Dendritic cell treated with granulocyte-macrophage colony-stimulating factor and Interleukin-4, amounts not matched to agents 40 ng/mL and 50 ng/mL, for 4 days (primary cell): ENCODE data around the gene ARHGEF19.
"Not testable (repeated sequence)": the region's sequence is repeated elsewhere in the genome, so short reads cannot be mapped to it uniquely, and the experiment has no call there.

Experiments used
- H3K27ac Mint-ChIP-seq: one replicate; pipeline ENCODE4 v1.8.0; 2022; ENCODE audit warnings: mild to moderate bottlenecking, mixed read lengths
- H3K27me3 Mint-ChIP-seq: one replicate; pipeline ENCODE4 v1.8.0; 2022; ENCODE audit warnings: mild to moderate bottlenecking, mixed read lengths
- H3K36me3 Mint-ChIP-seq: one replicate; pipeline ENCODE4 v1.8.0; 2022; ENCODE audit warnings: low read depth, mixed read lengths
- H3K4me1 Mint-ChIP-seq: one replicate; pipeline ENCODE4 v1.8.0; 2022; ENCODE audit warnings: low read depth, mixed read lengths
- H3K4me3 Mint-ChIP-seq: one replicate; pipeline ENCODE4 v1.8.0; 2022; ENCODE audit warnings: mild to moderate bottlenecking, moderate library complexity, mixed read lengths
- H3K9me3 Mint-ChIP-seq: one replicate; pipeline ENCODE4 v1.8.0; 2022; ENCODE audit warnings: mixed read lengths
- intact Hi-C: fragments of 100-400 bp; cut with micrococcal nuclease; formaldehyde crosslinking; loops from one replicate; pipeline ENCODE4 v1.15.0; 2022

ARHGEF19 gene

DNA sequence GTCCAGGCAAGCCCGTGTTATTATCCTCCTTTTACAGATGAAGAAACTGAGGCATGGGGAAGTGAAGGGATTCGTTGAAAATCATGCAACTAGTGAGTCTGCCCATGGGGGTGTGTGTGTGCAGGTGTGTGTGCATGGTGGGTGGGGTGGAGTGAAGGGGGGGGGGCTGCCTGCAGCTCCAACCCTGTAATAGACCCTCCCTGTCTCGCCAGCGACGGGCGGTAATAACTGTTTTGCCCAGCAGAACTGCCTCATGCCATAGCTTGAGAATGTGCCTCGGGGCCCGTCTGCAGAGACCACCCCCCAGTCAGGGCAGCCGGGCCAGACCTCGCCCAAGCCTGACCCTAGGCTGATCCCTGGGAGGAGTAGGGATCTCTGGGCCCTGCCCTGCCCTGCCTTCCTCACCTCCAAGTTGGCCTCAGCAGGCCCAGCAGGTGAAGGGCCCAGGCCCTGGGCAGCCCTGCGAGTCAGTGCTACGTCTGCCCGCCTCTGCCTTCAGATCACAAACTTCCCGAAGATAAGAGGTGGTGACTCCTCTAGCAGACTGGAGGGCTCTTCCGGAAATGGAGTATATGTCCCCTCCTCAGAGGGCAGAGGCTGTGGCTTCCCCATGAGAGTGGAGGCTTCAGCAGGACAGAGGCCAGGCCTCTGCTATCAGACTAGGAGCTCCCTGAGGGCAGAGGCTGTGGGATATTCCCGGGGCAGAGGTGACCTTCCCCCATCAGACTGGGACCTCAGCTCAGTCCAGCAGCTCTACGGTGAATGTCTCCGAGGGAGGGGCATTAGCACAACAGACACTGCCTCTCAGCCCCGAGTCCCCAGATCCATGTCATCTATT, 40.9 kb downstream of the ARHGEF19 start:
- H3K4me3 Mint-ChIP-seq = no peak overlapping the region
- no peaks in the 10 kb centered on the region for H3K9me3 Mint-ChIP-seq
- H3K4me1 Mint-ChIP-seq = peaks cover 44% of the 10 kb centered on the region
- no peaks in the 10 kb centered on the region for H3K36me3 Mint-ChIP-seq
- peak overlapping the region; percentile 25 for H3K27ac Mint-ChIP-seq
- peaks cover 67% of the 10 kb centered on the region for H3K27me3 Mint-ChIP-seq
- intact Hi-C loops = no loop called here

DNA sequence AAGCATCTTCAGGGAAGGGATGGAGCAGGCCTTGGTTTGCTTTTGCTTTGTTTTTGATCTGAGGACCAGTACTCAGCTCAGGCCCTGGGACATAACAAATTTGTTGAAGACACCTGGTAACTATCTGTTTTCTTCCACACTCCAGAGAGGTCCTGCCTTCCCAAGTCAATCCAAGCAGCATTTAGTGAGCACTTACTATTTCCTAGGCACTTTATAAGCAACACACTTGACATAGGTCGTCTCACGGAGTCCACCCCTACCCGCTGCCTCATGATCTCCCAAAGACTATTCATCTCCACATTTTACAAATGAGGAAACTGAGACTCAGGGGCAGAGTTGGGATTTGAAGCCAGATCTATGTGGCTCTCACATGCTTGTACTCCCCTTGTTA, 42.2 kb downstream of the ARHGEF19 start:
- H3K4me3 Mint-ChIP-seq = no peak overlapping the region
- no peaks in the 10 kb centered on the region for H3K36me3 Mint-ChIP-seq
- no peaks in the 10 kb centered on the region for H3K9me3 Mint-ChIP-seq
- intact Hi-C loops = no loop called here
- H3K27me3 Mint-ChIP-seq = peaks cover 68% of the 10 kb centered on the region
- peaks cover 37% of the 10 kb centered on the region for H3K4me1 Mint-ChIP-seq
- no peak overlapping the region for H3K27ac Mint-ChIP-seq

DNA sequence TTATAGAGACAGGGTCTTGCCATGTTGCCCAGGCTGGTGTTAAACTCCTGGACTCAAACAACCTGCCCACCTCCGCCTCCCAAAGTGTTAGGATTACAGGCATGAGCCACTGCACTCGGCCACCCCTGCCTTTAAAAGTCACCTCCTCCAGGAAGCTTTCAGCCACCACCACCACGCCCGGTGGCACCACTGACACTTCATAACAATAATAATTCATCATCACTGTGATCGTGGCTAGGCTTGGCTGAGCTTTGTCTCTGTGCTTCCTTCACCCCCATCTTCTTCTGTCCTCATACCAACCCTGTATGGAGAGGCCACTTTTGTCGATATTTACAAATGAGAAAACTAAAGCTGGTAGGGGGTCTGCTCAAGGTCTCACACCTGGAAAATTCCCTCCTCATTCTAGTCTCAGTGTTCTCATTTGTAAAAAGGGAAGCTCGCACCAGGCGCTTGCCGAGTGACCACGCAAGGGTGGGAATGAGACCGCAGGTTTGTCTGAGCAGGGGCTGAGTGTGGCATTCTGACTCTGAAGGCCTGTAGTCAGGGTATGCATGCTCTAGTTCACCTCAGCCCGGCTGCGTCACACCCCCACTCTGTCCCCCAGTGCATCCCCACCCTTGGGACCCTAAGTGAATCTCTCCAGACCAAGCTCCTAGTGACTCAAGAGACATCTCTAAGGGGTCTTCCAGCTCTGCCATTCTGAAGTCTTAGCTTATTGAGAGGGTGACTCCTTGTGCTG, 43.7 kb downstream of the ARHGEF19 start:
- Mint-ChIP-seq H3K9me3 (no peaks in the 10 kb centered on the region), H3K27me3 (peaks cover 75% of the 10 kb centered on the region), H3K4me3 (no peak overlapping the region), H3K36me3 (no peaks in the 10 kb centered on the region), H3K27ac (peak overlapping the region; percentile 24), H3K4me1 (peaks cover 25% of the 10 kb centered on the region)
- intact Hi-C loops = no loop called here

DNA sequence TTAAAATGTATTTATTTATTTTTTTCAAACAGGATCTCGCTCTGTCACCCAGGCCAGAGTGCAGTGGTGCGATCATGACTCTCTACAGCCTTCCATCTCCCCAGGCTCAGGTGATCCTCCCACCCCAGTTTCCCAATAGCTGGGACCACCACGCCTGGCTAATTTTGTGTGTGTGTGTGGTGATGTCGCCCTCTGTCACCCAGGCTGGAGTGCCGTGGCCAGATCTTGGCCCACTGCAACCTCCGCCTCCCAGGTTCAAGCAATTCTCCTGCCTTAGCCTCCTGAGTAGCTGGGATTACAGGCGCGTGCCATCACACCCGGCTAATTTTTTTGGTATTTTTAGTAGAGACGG, 44.3 kb downstream of the ARHGEF19 start:
- H3K27ac Mint-ChIP-seq, intact Hi-C loops: not testable (repeated sequence)
- H3K27me3 Mint-ChIP-seq = peaks cover 82% of the 10 kb centered on the region

DNA sequence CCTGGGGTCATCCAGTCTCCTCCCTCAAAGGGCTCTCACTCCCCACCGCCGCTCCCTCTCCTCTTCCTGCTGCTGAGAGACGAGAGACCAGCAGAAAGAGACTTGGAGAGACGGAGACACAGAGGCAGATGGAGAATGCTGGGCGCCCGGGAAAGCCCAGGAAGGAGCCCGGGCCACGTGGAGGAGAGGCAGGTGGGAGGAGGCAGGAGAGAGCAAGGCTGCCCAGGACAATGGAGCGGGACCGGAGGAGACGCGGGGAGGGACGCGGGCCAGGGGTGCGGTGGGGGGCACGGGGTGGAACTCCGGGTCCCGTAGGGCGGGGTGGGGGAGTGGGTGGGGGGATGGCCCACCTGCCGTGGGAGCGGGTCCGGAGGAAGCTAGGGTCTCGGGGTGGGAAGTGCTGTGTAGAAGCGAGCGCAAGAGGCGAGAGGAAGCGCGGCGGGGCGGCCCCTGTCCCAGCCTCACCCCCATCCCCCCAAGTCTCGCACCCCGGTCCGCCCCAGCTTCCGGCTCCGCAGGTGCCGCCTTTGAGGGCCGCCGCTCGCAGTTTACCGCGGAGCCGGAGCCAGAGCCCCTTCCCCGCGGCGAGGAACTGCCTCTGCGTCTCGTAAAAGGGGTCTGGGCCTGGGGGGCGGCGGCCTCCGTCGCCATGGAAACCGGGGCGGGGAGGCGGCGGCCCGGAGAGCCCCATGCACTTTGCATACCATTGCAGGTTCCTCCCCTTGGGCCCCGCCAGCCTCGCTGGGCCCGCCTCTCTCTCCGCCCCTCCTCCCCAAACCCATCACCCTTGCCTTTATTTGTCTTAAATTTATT, 44.9 kb downstream of the ARHGEF19 start:
- no peak overlapping the region for H3K27ac Mint-ChIP-seq
- H3K4me1 Mint-ChIP-seq = peaks cover 12% of the 10 kb centered on the region
- H3K27me3 Mint-ChIP-seq = peaks cover 88% of the 10 kb centered on the region
- H3K4me3 Mint-ChIP-seq = no peak overlapping the region
- no peaks in the 10 kb centered on the region for H3K36me3 Mint-ChIP-seq
- intact Hi-C loops = no loop called here
- H3K9me3 Mint-ChIP-seq = no peaks in the 10 kb centered on the region

More for the DNA sequence above, 44.3 kb downstream of the ARHGEF19 start:
- H3K4me1 Mint-ChIP-seq = peaks cover 18% of the 10 kb centered on the region
- H3K9me3 Mint-ChIP-seq, H3K4me3 Mint-ChIP-seq, H3K36me3 Mint-ChIP-seq: not testable (repeated sequence)

DNA sequence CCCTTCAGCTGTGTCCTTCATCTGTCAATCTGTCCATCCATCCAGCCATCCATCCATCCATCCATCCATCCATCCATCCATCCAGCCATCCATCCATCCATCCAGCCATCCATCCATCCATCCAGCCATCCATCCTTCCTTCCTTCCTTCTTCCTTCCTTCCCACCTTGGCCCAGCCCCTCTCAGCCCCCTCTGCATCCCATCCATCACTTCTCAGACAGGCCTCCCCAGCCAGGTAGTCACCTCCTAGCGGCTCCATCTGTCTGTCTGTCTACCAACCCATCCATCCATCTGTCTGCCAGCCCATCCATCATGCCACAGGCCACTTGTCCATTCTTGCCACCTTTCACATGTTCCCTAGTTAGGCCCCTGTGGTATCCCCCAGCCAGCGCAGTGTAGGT, 46.3 kb downstream of the ARHGEF19 start:
- H3K27ac Mint-ChIP-seq = no peak overlapping the region
- H3K4me3 Mint-ChIP-seq = no peak overlapping the region
- H3K36me3 Mint-ChIP-seq = no peaks in the 10 kb centered on the region
- no peaks in the 10 kb centered on the region for H3K9me3 Mint-ChIP-seq
- peaks cover 95% of the 10 kb centered on the region for H3K27me3 Mint-ChIP-seq
- intact Hi-C loops = no loop called here
- peaks cover 9% of the 10 kb centered on the region for H3K4me1 Mint-ChIP-seq

DNA sequence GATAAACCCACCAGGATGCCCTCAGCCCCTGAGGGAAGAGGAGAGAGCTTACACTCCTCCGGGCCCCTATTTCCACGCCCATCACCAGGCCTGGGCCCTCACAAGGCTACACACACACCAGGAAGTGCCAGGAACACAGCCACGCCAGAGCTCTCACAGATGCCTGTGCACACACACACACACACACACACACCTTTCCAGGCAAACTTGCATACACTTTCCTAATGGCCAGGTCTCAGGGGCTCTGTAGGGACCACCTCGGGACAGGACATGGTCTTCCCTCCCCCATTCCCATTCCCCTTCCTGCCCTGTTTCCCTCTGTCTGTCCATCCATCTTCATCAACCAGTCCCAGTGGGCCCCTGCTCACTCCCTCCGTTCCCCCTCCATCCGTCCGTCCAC, 46.9 kb downstream of the ARHGEF19 start:
- peaks cover 9% of the 10 kb centered on the region for H3K4me1 Mint-ChIP-seq
- H3K27ac Mint-ChIP-seq = no peak overlapping the region
- peaks cover 93% of the 10 kb centered on the region for H3K27me3 Mint-ChIP-seq
- H3K4me3 Mint-ChIP-seq = no peak overlapping the region
- no peaks in the 10 kb centered on the region for H3K9me3 Mint-ChIP-seq
- no peaks in the 10 kb centered on the region for H3K36me3 Mint-ChIP-seq
- intact Hi-C loops = no loop called here

DNA sequence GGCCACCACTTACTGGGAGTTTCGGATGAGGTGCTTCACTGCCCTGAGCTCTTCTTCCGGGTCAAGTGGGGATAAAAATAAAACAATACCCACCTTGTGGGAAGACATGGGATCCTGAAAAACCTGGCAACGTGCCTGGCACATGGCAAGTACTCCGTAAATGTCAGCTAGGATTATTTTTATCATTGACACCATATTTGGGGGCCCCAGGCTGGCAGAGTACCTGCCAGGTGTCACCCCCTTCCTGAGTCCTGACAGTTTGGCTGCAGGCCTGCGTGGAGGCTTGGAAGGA, 47.4 kb downstream of the ARHGEF19 start:
- no peaks in the 10 kb centered on the region for H3K9me3 Mint-ChIP-seq
- peaks cover 9% of the 10 kb centered on the region for H3K4me1 Mint-ChIP-seq
- H3K27ac Mint-ChIP-seq = no peak overlapping the region
- H3K36me3 Mint-ChIP-seq = no peaks in the 10 kb centered on the region
- H3K4me3 Mint-ChIP-seq = no peak overlapping the region
- peaks cover 87% of the 10 kb centered on the region for H3K27me3 Mint-ChIP-seq
- intact Hi-C loops = no loop called here

DNA sequence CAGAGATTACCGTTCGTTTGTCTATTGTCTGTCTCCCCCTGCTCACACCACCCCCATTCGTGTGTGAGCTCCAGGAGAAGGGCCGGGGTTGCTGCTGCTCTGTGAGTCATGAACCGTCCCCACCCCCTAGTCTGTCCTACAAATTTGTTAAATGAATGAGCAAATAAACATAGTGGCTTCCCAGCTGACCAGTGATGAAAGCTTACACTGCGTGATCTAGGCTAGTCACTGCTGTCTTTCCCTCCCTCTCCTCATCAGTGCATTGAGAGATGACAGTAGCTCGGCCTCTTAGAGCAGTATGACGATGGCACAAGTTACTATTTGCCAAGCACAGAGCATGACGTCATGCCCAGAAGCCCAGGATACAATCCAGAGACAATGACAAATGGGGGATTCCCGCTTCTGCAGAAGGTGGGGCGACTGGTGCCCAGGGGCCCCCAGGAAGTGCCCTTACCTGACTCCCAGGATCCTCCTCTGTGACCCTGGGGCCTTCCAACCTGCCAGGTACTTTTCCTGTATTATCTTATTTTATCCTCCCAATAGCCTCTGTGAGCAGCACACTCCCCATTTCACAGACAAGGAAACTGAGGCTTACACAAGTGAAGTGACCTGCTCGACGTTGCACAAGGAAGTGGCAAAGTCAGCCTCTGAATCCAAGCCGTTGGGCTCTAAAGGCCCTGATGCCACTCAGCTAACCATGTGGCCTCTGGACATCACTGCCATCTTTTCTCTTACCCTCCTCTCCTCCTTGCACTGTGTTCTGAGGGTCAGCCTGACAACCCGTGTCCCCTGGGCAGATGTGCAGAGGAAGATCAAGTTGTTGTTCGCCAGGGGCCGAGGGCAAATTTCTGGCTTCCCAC, 48.0 kb downstream of the ARHGEF19 start:
- peaks cover 9% of the 10 kb centered on the region for H3K4me1 Mint-ChIP-seq
- H3K27ac Mint-ChIP-seq = no peak overlapping the region
- intact Hi-C loops = no loop called here
- H3K27me3 Mint-ChIP-seq = peaks cover 82% of the 10 kb centered on the region
- no peak overlapping the region for H3K4me3 Mint-ChIP-seq
- H3K9me3 Mint-ChIP-seq = no peaks in the 10 kb centered on the region
- H3K36me3 Mint-ChIP-seq = no peaks in the 10 kb centered on the region

DNA sequence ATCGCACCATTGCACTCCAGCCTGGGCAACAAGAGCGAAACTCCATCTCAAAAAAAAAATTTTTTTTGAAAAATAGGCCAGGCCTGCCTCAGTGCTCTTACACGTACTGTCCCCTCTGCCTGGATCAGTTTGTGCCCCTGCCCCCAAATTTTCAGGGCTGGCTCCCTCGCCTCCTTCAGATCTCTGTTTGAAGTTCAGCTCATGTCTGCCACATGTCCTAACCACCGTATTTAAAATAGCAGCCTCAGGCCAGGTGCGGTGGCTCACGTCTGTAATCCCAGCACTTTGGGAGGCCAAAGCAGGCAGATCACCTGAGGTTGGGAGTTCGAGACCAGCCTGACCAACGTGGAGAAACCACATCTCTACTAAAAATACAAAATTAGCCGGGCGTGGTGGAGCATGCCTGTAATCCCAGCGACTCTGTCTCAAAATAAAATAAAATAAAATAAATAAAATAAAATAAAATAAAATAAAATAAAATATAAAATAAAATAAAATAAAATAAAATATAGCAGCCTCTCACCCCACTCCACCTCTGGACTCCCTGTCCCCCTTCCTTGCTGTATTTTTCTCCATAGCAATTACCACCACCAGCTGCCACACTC, 48.7 kb downstream of the ARHGEF19 start:
- H3K9me3 Mint-ChIP-seq, H3K27ac Mint-ChIP-seq, H3K4me1 Mint-ChIP-seq, intact Hi-C loops, H3K36me3 Mint-ChIP-seq, H3K4me3 Mint-ChIP-seq: not testable (repeated sequence)
- peaks cover 76% of the 10 kb centered on the region for H3K27me3 Mint-ChIP-seq

DNA sequence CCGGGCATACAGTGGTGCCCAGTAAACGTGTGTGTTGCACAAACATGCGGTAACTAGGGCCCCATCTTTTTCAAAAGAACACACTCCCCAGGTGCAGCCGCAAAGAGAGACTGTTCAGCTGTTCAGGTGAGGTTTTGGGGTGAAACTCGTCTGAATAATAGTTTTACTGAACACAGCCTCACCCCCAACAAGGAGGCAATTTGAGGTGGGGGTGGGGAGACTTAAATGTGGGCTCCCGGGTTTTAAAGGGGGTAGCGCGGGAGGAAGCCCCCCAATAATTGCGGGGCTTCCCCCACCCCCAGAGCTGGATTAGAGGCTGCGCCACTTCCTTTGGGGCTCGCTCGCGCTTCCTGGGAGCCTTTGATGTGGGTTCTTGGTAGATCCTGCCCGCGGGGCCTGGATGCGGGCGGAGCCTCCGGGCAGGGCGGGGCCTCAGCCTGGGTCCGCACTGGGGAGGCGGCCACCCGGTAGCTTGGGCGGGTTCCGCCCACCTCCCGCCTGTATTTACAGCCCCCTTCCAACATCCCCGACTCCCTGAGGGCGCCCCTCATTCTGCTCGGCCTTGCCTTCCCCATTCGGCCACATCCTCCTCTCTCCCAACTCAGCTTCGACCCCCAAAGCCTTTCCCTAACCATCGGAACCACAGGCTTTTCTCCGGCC, 50.2 kb downstream of the ARHGEF19 start:
- intact Hi-C loops = no loop called here
- no peak overlapping the region for H3K27ac Mint-ChIP-seq
- H3K27me3 Mint-ChIP-seq = peaks cover 65% of the 10 kb centered on the region
- H3K4me3 Mint-ChIP-seq = no peak overlapping the region
- H3K9me3 Mint-ChIP-seq = no peaks in the 10 kb centered on the region
- H3K36me3 Mint-ChIP-seq = no peaks in the 10 kb centered on the region
- H3K4me1 Mint-ChIP-seq = peaks cover 2% of the 10 kb centered on the region

DNA sequence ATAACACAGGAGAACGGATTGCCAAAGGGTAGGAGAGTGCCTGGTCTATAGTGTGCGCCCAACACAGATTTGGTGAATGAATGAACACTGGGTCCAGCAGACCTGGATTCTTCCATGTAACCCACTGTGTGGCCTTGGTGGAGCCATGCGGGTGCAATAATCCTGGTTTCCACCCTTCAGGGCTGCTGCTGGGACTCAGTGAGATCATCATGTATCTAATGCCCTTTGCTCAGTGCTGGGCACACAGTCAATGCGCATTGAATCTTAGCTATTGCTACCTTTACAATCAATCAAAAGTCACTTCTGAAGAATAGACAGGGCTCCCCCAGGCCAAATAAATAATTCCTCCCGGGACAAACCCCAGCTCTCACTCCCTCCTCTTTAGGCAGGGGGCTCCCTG, 50.7 kb downstream of the ARHGEF19 start:
- Mint-ChIP-seq H3K4me3 (no peak overlapping the region), H3K4me1 (peaks cover 6% of the 10 kb centered on the region), H3K27me3 (peaks cover 64% of the 10 kb centered on the region), H3K27ac (no peak overlapping the region), H3K9me3 (no peaks in the 10 kb centered on the region), H3K36me3 (no peaks in the 10 kb centered on the region)
- intact Hi-C loops = no loop called here
